Germinal center (tissue), 1 donor: Measurements from ENCODE around the gene UBR4.
A peak's percentile ranks its signal among the peaks of the same experiment; 100 is the strongest.
"Not testable (repeated sequence)": the region's sequence is repeated elsewhere in the genome, so short reads cannot be mapped to it uniquely, and the experiment has no call there.

ENCODE experiments used
- DNase-seq: peaks from one replicate; pipeline ENCODE4 v3.0.0; 2012; ENCODE audit warnings: mixed read lengths, low spot score

The UBR4 gene

GRCh38 chr1:19209990-19210771, at the start of gene UBR4:
Gene UBR4, minus strand, starts transcription at chr1:19210266. Its CDS starts 18 bp downstream, at chr1:19210248.
- DNase-seq: peak; percentile 92

GRCh38 chr1:19258353-19258752, 48.3 kb upstream of the UBR4 start:
- no peak for DNase-seq

GRCh38 chr1:19257178-19257914, 47.3 kb upstream of the UBR4 start:
- no peak for DNase-seq

GRCh38 chr1:19256301-19256700, 46.2 kb upstream of the UBR4 start:
- DNase-seq: not testable (repeated sequence)

GRCh38 chr1:19255288-19255687, 45.2 kb upstream of the UBR4 start:
- no peak for DNase-seq

GRCh38 chr1:19254416-19254815, 44.4 kb upstream of the UBR4 start:
- DNase-seq: no peak

- peak; percentile 92 for DNase-seq
These were observed 41.5 kb upstream of the UBR4 start, which contains the start of the genes EMC1 and MRTO4 for GRCh38 chr1:19251305-19252196. Gene EMC1, minus strand, starts transcription at chr1:19251524. Its CDS starts 15 bp downstream, at chr1:19251509. Gene MRTO4, plus strand, starts transcription at chr1:19251805. Its CDS starts 31 bp downstream, at chr1:19251836.

- DNase-seq: peak; percentile 16
These were observed 40.7 kb upstream of the UBR4 start for GRCh38 chr1:19250629-19251304.

GRCh38 chr1:19240673-19241538, 30.8 kb upstream of the UBR4 start:
- peak; percentile 85 for DNase-seq

GRCh38 chr1:19239876-19240275, 29.8 kb upstream of the UBR4 start:
- DNase-seq: no peak

- no peak for DNase-seq
These were observed 24.2 kb upstream of the UBR4 start for GRCh38 chr1:19234224-19234623.

- DNase-seq: no peak
These were observed 22.4 kb upstream of the UBR4 start for GRCh38 chr1:19232524-19232846.

GRCh38 chr1:19231736-19232523, 21.9 kb upstream of the UBR4 start:
- DNase-seq: not testable (repeated sequence)

- no peak for DNase-seq
These were observed 19.8 kb upstream of the UBR4 start for GRCh38 chr1:19229828-19230325.

- no peak for DNase-seq
These were observed 19.2 kb upstream of the UBR4 start for GRCh38 chr1:19229229-19229628.

- no peak for DNase-seq
These were observed 13.1 kb upstream of the UBR4 start for GRCh38 chr1:19222979-19223824.

- no peak for DNase-seq
These were observed 12.5 kb upstream of the UBR4 start for GRCh38 chr1:19222573-19222972.

- no peak for DNase-seq
These were observed 10.9 kb upstream of the UBR4 start for GRCh38 chr1:19220991-19221390.
